Activated CD4-positive, alpha-beta T cell treated with anti-CD3 and anti-CD28 coated beads, Interleukin-2, amount 50 U/mL, for 1 hour (primary cell): ENCODE measurements around the gene DTNA.

Experiments
- DNase-seq: peaks from one replicate; pipeline ENCODE4 v3.0.0-alpha.2; 2020

DTNA gene

GRCh38 chr18:34809451-34810072 is 99.5 kb downstream of the DTNA start:
- no peak for DNase-seq

DNA sequence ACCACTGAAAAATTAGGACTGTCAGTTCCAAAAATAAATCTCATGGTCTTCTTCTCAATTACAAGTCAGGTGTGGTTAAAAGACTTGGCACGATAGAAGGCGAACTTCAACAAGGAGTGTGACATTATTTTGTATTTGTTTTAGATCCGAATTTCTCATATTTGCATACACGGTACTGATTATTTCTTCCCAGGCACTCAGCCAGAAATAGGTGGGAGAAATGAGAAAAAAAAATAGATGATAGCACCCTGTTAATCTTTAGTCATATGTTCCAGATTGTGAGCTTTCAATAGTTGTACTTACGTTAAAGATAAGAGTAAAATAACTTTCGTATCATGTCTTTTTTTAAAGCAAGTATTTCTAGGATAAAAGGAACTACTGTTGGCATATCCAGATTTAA is 106.1 kb downstream of the DTNA start:
- no peak for DNase-seq

DNA sequence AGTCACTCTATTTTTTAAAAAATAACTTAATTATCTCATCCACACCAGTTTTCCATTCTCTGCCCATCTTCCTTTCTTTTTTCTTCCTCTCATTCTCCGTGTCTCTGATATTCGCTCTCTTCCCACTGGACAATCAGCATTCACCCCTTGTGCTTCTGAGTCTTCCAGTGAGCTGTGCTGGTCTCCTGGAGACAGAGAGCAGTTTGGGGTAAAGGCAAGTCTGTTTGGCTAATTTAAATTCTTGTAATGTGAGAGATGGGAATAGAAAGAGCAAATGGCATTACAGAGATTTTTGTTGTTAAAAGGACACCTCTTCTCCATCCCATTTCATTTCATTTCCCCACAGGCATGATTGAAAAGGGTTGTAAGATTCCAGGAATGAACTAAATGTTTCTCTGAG is 107.5 kb downstream of the DTNA start:
- DNase-seq, result no peak

GRCh38 chr18:34818064-34818463 is 108.0 kb downstream of the DTNA start:
- no peak for DNase-seq

GRCh38 chr18:34820360-34821065 is 110.4 kb downstream of the DTNA start:
- DNase-seq, result no peak

GRCh38 chr18:34821669-34822210 is 111.6 kb downstream of the DTNA start:
- DNase-seq, result no peak

DNA sequence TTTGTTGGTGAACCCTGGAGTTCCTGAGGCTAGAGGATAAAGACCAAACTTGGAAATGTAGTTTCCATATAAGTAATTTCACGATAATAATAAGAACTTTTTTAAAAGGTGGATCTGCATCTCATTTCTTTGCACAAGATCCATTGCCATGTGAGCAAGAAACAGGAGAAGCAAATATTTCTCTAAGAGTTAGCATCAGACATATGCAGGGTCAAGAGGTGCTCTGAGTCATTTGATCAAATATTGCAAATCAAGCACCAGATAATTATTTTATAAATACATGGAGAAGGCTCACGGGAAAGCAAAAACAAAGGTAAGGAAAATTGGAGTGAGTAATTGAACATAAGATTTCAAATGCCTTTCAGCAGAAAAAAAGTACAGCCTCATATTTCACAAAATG is 118.0 kb downstream of the DTNA start:
- no peak for DNase-seq

GRCh38 chr18:34834897-34835296 is 124.8 kb downstream of the DTNA start:
- no peak for DNase-seq

DNA sequence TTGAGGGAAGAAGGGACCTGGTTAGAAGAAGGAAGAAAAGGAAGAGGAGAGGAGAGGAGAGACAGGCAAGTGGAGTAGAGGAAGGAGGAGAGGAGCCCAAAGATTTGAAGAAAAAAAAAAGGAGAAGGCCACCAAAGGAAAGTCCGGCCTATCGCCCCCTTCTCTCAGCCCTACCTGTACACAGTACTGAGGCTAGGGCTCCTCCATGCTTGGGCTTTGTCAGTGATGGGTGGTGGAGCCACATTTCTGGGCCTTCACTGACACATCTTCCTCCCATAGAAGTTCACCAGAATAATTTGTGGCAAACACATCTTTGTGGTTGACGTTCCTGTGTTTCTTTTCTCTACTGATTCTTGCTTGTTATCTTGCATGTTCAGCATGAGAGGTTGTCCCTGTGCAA is 125.4 kb downstream of the DTNA start:
- no peak for DNase-seq

DNA sequence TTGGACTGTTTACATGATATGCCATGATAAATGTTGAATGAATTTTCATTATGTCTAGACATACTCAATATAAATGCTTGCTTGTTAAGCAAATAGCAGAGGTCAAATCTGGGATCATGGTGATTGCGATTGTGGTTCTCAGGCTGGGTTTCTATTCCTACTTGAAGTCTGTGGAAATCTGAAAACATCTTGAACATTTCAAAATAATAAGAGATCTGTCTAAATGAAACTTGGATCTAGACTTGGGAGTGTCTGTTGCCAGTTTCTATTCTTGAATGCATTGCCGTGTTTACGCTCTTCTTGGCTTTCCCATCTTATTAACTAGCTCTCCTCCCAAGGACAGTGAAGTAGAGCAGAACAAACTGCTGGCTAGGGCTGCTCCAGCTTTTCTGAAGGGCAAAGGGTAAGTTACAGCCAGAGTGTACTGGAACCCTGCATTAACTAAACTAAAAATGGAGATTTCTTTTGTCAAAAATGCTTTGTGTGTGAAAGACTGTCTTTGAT is 127.7 kb downstream of the DTNA start:
- no peak for DNase-seq

GRCh38 chr18:34838669-34839068 is 128.6 kb downstream of the DTNA start:
- no peak for DNase-seq

GRCh38 chr18:34840256-34840826 is 130.2 kb downstream of the DTNA start:
- DNase-seq, result no peak

DNA sequence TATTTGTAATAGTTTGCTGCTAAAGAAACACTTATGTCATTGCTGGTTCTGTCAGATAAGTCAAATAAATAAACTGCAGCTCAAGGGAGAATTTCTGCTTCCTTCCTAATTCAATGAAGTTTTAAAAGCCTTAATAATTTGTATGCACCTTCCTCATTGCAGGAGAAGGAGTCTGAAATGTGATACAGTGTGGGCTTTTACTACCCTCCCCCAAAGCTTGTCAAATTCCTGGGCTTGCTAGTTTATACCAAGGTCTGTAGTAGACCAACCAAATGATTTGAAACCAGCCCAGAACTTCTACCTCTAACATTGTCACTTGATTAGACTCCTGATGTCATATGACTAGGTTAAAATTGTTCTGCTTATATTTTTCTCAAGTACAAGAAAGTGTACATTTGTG is 131.8 kb downstream of the DTNA start:
- no peak for DNase-seq

DNA sequence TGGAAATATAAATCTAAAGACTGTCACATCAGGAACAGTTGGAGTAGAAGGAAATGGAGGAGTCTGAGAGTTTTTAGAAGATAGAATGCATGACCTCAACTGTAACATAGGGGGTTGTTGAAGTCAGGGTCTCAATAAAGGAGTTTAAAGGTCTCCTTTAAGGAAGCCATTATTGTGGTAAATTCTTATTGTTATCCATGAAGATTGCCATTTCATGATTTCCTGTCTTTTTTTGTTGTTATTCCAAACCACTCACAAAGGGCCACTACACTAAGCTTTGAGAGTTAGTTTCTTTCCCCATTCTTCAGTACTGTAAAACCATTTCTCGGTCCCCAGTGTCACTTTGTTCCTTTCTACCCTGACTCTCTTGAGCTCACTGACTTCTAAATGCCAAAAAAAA is 134.0 kb downstream of the DTNA start:
- no peak for DNase-seq

- DNase-seq, result no peak
Observed at GRCh38 chr18:34844732-34845459, 134.8 kb downstream of the DTNA start.

- DNase-seq, result no peak
Observed at GRCh38 chr18:34847408-34847807, 137.3 kb downstream of the DTNA start.

DNA sequence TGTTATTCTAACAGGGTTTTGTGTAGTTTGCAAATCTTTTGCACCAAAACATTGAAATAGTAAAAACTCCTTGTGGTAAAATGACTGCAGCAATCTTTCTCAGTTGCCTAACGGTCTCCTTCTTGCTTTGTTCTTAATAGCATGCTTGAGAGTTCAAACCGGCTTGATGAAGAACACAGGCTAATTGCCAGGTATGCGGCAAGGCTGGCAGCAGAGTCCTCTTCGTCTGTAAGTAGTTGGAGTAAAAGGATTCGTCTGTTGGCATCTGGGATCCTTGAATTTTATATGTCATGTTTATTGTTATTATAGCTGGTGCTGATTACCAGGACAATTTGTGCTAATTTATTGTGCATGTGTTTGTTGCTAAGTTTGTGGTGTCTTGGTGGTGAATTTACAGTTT is 138.1 kb downstream of the DTNA start:
- DNase-seq, result no peak

- no peak for DNase-seq
Observed at GRCh38 chr18:34848695-34849094, 138.6 kb downstream of the DTNA start.

DNA sequence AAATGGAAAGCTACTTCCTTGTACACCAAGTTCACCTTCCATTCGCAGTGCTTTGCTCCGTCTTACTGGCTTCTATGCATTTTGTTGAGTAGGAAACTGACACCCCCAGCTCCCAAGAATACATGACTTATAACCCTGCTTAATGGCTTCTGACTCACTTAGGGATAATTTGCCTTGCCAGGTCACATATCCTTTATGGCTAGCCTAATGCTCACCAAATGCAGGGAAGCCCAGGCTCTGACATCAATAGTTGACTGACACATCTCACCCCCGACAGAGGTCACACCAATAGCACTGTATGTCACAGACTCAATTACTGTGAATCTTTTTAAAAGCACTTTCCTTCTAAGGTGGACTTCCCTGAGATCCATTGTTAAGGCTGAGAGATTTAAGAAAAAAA is 147.2 kb downstream of the DTNA start:
- no peak for DNase-seq

DNA sequence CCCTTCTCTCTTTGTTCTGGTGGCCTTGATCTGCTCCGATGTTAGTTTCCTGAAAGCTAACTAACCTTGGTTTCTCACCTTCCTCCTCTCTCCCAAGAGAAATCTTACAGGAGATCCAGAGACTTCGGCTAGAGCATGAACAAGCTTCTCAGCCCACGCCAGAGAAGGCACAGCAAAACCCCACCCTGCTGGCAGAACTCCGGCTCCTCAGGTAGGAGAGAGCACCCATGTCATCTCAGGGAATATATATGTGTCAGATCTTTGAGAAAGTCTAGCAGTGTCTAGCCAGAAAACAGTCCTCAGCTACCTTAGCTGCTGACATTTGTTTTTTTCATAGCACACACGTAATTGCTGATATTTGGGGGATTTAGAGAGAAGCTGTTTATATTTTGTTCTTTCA is 148.1 kb downstream of the DTNA start:
- DNase-seq, result no peak

DNA sequence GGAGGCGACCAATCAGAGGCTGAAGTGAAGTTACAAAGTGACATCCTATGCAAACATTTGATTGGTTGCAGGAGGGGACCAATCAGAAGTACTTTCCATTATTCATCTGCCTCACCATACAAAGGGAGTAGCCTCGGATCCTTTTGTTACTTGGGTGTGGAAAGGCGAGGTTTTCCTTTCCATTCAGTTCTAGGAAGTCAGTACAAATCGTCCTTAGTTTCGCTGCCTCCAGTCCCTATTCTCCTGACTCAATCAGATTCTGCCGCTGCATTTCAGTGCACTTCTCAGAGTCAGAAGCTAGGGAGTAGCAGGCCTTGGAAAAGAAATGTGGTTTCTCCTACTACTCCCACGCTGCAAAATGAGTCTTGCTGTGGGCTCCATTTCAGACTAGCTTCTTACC is 149.4 kb downstream of the DTNA start:
- DNase-seq, result no peak

- DNase-seq, result no peak
Observed at GRCh38 chr18:34862561-34862960, 152.5 kb downstream of the DTNA start.

DNA sequence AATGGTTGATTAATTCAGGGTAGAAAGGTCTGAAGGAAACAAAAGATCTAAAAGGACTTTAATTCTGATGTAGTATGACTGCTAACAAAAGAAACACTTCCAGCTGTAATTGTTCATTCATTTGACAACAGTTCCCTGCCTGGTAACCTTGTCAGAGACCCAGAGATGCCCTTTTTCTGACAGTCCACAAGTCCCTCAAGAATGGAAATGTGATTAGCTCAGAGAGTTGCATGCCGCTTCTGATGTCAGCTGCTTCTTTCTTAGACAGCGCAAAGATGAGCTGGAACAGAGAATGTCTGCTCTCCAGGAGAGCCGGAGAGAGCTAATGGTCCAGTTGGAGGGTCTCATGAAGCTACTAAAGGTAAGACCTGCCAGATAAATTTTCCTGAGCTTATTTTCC is 153.6 kb downstream of the DTNA start:
- DNase-seq, result no peak
